Stimulated activated CD8-positive, alpha-beta memory T cell treated with anti-CD3 and anti-CD28 coated beads, Interleukin-12 subunit alpha, Interleukin-12 subunit beta, amount 100 ng/mL, for 24 hours (primary cell): ENCODE measurements around the gene HES2.
"Not testable (repeated sequence)": the region's sequence is repeated elsewhere in the genome, so short reads cannot be mapped to it uniquely, and the experiment has no call there.

Experiments used
- DNase-seq: peaks from one replicate; pipeline ENCODE4 v3.0.0-alpha.2; 2020; ENCODE audit errors: extremely low read depth

Gene HES2

DNA sequence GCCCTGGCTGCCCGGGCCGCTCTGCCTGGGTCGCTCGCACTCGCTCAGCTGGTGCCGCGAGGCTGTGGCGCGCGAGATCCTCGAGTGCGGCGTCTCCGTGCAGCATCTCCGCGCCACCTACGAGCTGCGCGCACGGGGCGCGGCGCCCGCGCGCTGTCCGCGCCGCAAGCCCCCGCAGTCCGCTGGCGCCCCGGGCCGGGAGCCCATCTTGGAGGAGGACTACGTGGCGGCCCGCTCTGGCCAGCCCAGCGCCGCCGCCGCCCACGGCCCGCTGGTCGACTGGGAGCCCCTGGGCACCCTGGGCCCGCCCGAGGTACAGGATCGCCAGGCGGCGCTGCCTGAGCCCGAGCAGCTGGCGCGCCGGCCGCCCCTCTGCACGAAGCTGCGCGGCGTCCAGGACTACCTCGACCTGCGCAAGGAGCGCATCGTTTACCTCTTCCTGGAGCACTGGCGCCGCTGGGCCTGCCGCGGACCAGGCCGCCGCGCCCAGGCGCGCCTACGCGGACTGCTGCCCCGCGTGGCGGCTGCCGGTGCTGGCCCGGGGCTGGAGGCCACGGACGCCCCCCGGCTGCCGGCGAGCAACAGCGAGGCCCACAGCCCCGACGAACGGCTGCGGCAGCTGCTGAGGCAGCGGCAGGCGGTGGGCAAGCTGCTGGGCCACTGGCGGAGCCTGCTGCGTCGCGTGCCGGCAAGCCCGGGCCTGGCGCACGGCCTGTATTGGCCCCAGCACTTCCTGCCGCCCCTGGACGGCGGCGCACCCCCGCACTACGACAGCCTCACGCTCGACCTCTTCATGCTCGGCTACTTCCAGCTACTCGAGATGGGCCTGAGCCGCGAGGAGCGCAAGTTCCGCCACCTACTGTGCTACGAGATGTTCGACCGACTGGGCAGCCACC, 35.4 kb upstream of the HES2 start:
- DNase-seq: no peak

DNA sequence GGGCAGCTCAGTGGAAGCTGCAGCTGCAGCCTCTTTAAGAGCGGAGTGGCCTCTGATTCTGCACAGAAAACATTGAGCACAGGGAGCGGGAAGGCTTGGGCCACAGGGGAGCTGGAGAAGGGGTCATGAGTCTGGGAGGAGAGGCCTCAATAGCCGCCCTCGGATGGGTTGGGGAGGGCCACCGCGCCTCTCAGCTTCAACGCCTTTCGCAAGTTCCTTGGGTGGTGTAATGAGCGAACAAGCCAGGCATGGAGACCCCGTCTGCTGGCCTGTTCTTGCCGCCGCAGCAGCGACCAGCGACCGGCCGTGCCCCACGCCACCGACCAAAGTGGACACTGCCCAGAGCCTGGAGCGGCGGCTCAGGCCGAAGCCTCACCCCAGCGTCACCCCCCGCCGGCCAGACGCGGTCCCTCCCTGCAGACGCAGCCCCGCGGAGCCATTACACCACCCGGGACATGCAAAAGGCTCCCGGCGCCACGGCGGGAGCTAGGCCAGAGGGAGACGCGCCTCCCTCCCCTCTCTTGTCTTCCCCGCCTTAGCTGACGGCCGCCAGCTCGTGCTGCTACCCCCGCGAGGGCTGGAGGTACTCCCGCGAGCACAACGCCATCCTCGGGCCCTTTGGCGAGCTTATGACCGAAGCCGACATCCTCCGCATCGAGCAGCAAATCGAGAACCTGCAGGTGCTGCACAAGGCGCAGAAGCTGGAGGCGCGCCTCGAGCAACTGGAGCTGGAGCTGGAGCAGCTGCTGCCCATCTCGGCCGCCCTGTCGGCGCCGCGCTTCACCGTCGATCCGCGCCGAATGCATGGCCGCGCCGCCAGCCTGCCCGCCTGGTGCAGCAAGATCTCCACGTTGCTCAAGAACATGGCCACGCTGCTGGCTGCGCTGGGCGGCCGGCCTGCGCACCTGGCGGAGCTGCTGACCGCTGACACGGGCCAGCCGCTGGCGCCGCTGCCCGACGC, 34.5 kb upstream of the HES2 start:
- DNase-seq: not testable (repeated sequence)

DNA sequence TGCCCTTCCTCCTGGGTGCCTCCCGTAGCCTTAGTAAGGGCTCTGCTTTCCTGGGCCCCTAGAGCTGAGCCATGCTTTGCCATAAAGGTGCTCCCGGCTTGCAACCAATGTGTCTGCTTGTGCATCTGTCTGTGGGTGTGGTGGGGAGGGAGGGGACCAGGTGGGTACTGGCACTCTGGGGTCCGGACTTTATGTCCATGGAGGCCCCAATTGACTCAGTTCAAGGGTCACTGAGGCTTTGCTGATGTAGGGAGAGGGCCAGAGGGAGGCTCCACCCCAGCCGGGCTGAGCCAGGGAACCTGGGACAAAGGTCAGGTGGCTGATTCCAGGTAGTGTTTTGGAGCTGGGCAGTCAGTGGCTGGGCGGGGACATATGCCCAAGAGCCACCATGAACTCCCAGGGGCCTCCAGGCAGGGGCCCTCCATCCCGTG, 31.2 kb upstream of the HES2 start:
- no peak for DNase-seq

DNA sequence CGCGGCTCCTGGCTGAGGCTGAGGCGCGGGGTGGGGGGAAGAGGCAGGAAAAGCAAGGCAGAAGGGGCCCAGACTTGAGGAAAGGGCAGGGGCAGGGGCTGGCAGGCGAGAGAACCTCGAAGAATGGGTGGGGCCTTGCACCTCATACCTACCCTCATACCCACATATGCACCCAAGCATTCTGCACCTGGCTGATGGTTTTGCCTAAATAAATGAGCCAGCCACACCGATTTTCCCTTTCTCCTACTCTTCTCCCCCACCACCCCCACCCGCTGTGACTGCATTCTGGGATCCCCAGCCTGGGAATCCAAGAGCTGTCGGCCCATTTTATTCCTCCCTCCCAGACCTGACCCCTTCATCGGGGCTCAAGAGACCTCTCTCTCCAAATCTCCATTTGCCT, 30.8 kb upstream of the HES2 start:
- not testable (repeated sequence) for DNase-seq

DNA sequence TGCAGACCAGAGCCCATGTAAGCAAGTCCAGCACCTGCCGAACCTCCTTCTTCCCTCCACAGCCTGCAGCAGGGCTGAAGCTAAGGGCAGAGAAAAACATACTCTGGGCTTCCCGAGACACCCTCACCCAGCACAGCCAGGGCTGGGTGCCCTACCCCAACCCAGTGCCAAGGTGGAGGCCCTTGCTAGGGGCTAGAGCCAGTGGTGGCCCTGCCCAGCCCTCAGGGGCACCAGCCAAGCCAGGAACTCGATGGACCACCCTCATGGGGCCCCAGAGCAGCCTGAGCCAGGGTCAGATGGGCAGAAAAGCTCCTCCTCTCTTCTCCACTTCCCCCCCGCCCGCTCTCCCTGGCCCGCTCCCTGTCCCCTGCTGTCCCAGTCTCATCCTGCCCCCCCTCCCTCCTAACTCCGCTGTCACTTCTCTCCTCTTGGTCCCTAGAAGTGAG, 30.3 kb upstream of the HES2 start:
- DNase-seq: no peak

DNA sequence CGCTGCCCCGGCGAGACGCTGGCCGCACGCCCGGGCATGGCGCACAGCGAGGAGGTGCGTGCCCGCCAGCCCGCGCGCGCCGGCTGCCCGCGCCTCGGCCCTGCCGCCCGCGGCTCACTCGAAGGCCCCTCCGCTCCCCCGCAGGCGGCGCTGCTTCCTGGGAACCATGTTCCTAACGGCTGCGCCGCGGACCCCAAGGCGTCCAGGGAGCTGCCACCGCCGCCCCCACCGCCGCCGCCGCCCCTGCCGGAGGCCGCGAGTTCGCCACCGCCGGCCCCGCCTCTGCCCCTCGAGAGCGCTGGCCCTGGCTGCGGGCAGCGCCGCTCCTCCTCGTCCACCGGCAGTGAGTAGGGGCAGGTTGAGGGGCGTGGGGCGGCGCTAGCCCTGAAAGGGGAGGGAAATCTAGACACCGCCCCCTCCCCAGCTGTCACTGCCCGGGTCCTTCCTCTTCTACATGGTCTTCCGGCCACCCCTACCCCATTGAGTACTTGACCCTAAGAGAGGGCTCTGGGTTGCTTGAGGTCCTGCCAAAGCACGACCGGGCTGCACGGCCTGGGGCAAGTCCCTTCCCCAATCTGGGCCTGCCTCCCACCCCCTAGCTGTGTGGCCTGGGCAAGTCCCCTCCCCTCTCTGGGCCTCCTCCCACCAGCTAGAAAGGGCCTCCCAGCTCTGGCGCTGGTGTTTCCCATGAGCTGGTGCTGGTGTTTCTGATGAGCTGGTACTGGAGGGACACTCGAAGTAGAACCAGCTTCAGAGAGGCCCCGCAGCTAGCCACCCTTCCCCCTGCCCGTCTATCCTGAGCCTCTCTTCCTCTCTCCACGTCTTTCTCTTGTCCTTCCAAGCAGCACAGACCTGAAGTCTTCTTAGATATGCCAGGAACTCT, 29.3 kb upstream of the HES2 start:
- DNase-seq: no peak

DNA sequence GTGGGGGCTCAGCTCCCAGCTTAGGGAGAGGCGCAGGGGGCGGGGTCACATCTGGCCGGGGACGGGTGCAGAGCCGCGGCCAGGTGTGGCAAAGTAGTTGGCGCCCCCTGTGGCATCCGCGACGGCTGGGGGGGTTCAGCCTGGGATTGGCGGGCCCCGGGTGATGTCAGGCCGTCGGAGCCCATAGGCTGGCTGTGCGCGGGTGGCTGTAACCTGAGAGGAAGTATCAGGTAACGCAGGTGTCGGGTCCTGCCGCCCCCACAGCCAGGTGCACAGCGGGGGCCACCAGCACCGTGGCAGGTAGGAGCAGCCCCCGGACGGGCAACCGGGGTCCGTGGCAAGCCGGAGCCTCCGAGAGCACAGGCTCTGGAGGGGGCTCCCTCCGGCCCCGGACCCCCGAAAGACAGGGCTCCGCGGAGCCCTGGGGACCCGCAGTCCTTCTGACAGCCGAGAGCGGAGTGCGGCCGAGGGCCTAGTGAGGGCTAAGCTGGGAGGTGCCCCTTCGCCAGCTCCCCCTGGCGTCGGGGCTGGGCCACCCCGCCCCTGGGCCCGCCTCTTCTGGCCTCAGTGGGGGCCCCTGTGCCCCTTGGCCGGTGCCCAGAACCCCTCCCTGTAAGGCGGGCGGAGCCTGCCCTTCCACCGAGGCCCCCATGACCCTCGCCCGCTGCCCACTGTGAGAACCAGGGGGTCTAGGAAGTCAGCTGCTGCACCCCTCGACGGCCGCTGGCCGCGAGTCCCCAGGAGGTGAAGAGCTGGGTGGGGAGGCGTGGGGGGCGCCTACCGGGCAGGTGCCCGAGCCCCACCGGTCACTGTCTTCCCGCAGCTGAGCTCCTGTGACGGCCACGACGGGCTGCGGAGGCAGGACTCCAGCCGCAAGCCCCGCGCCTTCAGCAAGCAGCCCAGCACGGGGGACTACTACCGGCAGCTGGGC, 28.4 kb upstream of the HES2 start:
- no peak for DNase-seq

DNA sequence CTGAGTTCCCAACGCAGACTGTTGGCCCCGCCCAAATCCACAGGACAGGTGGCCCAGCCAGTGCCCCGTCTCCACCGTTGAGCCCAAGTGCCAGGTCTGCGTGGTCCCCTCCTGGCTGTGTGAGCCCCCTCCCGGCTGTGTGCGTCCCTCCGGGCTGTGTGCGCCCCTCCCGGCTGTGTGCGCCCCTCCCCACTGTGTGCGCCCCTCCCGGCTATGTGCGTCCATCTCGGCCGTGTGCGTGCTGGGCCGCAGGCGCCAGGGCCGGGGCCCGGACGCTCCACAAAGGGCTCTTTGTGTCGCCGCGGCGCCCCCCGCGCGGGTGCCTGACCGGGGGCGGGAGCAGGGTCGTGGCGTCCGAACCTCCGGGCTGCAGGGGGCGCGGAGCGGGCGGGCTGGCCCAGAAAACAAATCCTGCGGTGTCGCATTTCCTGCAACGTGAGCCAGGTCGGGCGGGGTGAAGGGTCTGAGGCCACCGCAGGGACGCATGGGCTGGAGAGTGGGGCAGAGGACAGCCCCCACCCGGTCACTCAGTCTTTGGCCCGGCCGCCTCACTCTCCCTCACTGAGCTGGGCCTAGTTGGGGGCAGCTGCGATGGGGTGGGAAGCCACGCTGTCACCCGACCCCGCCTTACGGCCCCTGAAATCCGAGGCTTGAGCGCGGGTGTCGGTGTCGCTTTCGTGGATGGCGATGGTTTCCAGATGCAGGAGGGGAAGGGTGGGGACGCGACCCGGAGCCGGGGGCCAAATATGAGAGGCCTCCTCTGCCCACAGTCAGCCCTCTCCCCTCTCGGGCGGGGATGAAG, 27.5 kb upstream of the HES2 start:
- DNase-seq: no peak

DNA sequence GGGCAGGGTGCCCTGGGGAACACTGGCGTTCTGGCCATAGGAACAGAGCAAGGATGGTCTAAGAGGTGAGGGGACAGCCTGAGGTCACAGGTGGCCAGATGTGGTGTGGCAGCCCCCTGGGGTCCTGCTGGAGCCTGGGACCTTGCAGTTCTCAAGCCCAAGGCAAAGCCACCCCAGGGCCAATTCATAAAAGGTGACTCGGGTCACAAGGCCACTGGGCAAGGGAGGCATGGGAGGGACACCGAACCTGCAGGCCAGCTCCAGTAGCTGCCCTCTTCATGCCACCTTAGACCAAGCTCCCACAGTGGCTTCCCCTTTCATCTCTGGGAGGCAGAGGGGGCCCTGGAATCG, 26.9 kb upstream of the HES2 start:
- no peak for DNase-seq

DNA sequence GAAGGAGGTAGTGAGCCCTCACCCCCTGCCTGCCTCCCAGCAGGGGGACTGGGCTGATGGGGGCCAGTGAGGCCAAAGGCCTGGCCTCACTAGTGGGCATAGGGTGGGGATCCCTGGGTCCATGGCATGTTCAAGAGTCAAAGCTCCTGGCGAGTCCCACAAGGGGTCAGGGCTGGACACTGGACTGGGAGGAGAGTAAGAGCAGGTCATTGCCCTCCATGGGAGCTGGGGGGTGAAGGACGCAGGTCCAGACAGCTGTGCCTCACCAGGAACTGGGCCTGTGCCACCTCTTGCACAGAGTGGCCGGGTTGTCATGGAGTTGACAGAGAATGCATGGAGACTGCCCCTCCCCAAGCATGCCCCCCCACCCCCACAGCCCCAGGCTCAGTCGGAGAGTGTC, 26.2 kb upstream of the HES2 start:
- DNase-seq: not testable (repeated sequence)

DNA sequence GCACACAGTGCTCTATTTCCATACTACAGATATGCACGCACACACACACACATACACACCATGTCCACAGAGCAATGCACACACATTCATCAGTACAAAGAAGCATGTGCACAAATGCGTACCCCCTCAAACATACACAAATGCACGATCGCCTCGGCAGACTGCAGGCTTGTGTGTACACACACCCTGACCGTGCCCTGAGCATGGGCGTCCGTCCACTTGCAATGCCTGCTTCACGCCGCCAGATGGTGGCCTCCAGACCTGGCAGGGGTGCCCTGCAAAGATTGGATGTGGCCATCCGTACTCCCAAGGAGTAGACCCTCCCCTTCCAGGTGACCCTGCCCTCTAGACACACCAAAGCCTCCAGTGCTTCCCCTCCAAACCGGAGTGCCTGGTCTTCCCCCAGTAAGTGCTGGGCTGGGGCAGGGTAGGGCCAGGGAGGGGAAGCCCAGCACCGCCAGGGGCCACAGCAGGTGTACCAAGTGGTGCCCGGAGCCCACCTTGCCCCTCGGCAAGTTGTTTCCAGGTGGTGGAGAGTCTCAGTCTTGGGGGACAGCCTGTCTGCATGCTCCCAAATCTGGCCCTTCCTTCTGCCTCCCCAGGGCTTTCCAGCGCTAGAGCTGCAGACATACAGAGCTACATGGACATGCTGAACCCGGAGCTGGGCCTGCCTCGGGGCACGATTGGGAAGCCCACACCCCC, 25.5 kb upstream of the HES2 start:
- no peak for DNase-seq

DNA sequence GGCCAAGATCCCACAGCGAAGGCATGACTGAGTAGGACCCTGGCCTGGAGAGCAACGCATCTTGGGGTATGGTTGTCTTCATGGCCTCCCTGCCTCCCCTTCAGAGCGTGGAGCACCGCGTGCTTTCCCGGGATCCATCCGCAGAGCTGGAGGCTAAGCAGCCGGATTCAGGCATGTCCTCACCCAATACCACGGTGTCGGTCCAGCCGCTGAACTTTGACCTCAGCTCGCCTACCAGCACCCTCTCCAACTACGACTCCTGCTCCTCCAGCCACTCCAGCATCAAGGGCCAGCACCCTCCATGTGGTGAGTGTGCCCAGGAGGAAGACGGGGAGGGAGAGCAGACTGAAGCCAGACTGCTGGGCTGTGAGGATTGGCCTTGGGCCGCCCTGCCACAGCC, 24.7 kb upstream of the HES2 start:
- no peak for DNase-seq

DNA sequence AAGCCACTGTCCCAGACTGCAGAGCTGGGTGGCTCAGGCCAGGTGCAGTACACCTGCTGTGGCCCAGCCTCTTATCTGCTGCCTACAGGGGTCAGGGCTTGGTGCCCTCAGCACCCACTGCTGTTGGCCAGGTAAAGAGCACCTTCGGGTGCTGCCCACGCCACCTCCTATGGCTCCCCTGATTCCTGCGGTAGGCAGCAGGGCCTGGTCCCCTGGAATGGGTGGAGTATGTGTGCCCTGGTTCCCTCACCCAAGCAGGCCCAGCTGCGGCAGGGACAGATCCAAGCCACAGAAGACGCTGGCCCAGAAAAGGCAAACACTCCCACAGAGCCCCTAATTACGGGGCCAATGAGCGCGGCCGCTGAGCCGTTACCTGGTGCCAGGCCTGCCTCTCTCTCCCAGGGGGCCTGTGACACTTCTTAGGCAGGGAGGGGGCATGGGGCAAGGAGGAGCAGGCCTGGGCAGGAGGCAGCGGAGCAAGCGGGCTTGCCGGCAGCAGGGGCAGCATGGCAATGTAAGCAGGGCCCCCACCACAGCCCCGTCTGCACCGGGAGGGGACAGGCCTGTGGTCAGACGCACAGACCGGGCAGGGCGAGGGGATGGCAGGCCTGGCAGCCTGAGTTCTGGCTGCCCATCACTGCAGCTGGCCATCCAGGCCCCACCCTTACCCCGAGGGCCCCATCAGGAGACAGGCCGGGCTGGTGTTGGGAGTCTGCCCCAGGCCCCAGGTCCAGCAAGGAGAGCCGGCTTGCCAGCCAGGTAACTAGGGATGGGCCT, 23.8 kb upstream of the HES2 start:
- DNase-seq: no peak

DNA sequence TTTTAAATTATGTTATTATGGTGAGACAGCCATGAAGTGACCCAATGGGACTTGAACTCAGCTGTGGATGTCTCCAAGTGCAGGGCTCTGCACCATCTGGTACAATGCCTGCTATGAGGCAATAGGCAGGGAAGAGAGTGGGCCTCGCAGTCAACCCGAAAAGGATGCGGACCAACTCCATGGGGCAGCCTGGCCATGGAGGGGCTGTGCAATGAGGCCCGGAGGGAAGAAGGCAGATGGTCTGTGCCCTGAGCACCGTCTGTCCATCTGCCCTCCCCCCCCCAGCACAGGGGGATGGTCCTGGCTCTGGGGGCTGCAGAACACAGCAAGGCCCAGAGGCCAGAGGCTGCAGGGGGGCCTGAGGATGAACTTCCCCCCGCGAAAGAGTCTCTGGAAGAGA, 21.9 kb upstream of the HES2 start:
- no peak for DNase-seq

DNA sequence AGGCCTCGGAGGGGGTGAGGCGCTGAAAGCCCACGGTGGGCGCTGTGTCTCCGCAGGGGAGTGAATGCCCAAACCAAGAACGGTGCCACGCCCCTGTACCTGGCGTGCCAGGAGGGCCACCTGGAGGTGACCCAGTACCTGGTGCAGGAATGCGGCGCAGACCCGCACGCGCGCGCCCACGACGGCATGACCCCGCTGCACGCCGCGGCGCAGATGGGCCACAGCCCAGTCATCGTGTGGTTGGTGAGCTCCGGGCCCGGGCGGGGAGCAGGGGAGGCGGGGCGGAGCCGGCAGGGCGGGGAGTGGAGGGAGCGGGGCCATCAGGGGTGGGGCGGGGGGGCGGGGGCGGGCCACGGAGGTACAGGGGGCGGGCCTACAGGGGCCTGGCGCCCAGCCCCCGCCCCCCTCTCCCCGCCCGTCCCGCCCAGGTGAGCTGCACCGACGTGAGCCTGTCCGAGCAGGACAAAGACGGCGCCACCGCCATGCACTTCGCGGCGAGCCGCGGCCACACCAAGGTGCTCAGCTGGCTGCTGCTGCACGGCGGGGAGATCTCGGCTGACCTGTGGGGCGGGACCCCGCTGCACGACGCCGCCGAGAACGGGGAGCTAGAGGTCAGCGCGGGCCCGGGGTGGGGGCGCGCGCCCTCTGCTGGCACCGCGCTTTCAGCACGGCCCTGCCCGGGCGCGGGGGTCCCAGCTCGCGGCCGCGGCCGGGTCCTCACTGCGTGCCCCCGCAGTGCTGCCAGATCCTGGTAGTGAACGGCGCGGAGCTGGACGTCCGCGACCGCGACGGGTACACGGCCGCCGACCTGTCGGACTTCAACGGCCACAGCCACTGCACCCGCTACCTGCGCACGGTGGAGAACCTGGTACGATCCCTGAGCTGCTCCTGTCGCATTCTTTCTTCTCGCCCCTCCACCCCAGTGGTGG, 20.7 kb upstream of the HES2 start:
- no peak for DNase-seq

DNA sequence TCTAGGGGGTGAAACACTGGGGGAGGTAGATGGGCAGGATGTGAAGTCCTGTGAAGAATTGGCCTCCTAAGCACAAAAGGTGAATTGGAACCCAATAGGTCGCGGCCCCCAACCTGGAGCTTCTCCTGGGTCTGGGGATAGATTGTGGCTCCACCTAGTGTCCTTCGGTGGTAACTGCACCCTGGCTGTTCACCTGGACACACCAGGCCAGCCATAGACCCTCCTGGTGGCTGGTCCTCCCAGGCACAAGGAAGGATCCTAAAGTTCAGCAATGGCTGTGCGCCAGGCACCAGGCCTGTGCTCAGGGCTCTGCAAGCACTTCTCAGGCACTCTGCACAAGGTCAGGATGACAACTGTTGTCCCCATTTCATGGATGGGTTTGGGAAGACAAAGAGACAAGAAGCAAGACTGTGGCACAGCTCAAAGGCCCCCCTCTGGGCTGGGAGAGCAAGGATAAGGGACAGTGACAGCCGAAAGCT, 18.4 kb upstream of the HES2 start:
- DNase-seq: no peak
